GM19438 (cell line): ENCODE results near the gene CD300LF.

Experiments used
- ATAC-seq: cut with Tn5 transposase; IDR thresholded peaks from one replicate; pipeline ENCODE4 v1.9.1; 2021; ENCODE audit warnings: low read depth; ENCODE audit not compliant: unreplicated experiment

Gene CD300LF

DNA sequence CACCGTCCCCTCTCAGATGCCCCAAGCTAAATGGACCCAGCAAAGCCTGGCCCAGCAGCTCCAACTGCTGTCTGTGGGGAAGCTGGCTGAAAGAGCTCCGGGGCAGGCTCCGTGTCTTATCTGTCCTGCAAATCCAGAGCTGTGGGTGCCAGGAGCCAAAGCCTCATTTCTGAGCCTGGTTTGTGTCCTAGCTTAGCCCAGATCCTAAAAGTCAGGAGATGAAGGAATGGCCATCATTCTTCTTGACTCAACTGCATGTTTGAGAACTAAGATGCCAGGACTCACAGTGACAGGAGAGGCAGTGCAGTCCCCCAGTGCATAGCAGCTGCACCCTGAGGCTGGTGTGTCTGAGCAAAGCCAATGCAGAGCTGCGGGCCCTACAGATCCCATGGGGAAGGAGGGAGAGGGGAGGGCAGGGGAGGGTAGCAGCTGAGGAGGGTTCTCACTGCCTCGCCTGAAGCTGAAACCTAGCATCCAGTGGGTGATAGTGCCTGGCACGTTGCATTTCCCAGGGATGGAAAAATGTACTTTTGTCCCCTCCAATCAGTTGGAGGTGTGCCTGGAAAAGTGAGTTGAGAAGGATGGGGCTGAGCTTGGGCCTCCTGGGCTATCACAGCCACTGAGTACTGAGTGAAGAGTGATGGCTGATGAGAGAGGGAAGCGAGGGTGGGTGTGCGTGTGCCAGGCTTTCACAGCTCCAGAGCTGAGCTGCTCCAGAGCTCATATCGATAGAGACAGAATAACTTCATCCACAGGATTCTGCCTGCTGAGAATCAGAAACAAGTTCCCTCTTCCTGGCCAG, 64.7 kb downstream of the CD300LF start:
- ATAC-seq = no peak

DNA sequence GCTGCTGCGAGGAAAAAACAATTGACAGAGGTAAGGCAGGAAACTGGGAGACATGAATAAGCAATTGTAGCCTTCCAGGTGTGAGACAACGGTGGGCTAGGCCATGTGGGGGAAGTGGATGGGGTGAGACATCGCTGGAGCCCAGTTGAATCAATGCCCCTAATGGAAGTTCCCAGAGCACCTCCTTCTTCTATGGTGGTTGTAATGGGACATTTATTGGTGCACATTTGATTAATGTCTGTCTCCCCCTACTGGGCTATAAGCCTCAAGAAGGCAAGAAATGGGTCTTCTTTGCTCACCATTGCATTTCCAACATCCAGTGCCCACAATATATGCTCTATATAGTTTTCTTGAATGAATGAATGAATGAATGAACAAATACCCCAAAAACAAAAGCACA, 66.5 kb downstream of the CD300LF start:
- no peak for ATAC-seq

DNA sequence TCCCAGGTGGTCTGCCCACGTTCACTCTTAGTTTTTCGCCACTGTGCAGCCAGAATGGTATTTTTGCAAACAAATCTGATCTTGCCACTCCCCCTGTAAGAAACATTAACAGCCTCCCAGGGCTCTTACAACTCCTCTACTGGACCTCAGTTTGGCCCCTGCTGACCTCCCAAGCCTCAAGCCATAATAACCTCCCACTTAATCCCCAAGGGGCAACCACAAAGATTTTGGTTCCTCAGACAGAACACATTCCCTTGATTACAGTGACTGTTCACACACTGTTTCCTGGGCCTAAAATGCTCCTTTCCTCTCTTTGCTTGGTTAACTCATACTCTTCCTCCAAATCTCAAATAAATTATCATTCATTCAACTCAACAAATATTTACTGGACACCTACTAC, 67.7 kb downstream of the CD300LF start:
- ATAC-seq = no peak

DNA sequence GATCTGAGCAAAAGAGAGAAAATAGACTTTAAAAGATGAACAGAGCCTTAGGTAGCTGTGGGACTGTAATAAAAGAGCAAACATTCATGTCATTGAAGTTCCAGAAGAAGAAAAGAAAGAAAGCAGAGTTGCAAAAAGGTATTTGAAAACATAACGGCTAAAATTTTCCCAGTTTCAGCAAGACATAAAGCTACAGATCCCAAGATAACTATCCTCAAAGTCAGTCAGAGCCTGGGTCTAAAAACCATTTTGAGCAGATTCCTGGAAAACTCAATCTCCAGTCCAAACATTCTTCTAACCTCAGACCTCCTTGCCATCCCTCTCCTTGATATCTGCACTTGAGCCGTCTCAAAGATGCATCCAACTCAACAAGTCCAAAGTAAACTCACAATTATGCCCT, 68.3 kb downstream of the CD300LF start:
- no peak for ATAC-seq
